GM23248 (cell line): ENCODE measurements around the gene XPO6. TPM values are rescaled to one million over a fixed set of nuclear protein-coding genes. Genes with fewer than 3 reads are reported as not detected.

Experiments
- DNase-seq: peaks from one replicate; pipeline ENCODE4 v3.0.0-alpha.2; 2015
- H2AFZ ChIP-seq: fragments of 200-600 bp; sonication (generic); 2 replicates; pipeline ENCODE4 v1.6.1; 2016; ENCODE audit warnings: antibody characterized with exemption
- H3F3A ChIP-seq: fragments of 200-600 bp; sonication (generic); 2 replicates; pipeline ENCODE4 v1.6.1; 2016; ENCODE audit warnings: mild to moderate bottlenecking, antibody characterized with exemption, mixed run types; ENCODE audit not compliant: insufficient read depth
- H3K27ac ChIP-seq: fragments of 200-600 bp; sonication (generic); 2 replicates; pipeline ENCODE4 v1.5.1; 2016; ENCODE audit warnings: mild to moderate bottlenecking
- H3K27me3 ChIP-seq: fragments of 200-600 bp; sonication (generic); replicated peaks from 2 replicates; pipeline ENCODE4 v1.6.1; 2016; ENCODE audit warnings: mild to moderate bottlenecking; ENCODE audit not compliant: insufficient read depth
- H3K36me3 ChIP-seq: fragments of 200-600 bp; sonication (generic); 2 replicates; pipeline ENCODE4 v1.6.1; 2016; ENCODE audit warnings: low read depth, mild to moderate bottlenecking
- H3K4me1 ChIP-seq: fragments of 200-600 bp; sonication (generic); 2 replicates; pipeline ENCODE4 v1.6.1; 2016; ENCODE audit warnings: mild to moderate bottlenecking; ENCODE audit not compliant: insufficient read depth
- H3K4me2 ChIP-seq: fragments of 200-600 bp; sonication (generic); one replicate; pipeline ENCODE4 v1.6.1; 2016; ENCODE audit warnings: mild to moderate bottlenecking; ENCODE audit not compliant: unreplicated experiment
- H3K4me3 ChIP-seq: fragments of 200-600 bp; sonication (generic); 2 replicates; pipeline ENCODE4 v1.5.1; 2016; ENCODE audit warnings: mild to moderate bottlenecking
- H3K79me2 ChIP-seq: fragments of 200-600 bp; sonication (generic); 2 replicates; pipeline ENCODE4 v1.6.1; 2016; ENCODE audit warnings: mild to moderate bottlenecking; ENCODE audit not compliant: insufficient read depth
- H3K9ac ChIP-seq: fragments of 200-600 bp; sonication (generic); 2 replicates; pipeline ENCODE4 v1.6.1; 2016; ENCODE audit warnings: mild to moderate bottlenecking
- H3K9me2 ChIP-seq: fragments of 200-600 bp; sonication (generic); 2 replicates; pipeline ENCODE4 v1.6.1; 2016; ENCODE audit warnings: mixed run types, mild to moderate bottlenecking, moderate library complexity; ENCODE audit not compliant: insufficient read depth
- H3K9me3 ChIP-seq: fragments of 200-600 bp; sonication (generic); one replicate; pipeline ENCODE4 v1.6.1; 2017; ENCODE audit warnings: low read depth
- H4K20me1 ChIP-seq: fragments of 200-600 bp; sonication (generic); 2 replicates; pipeline ENCODE4 v1.6.0; 2016; ENCODE audit not compliant: insufficient read depth
- EZH2 ChIP-seq: fragments of 200-600 bp; sonication (generic); IDR thresholded peaks from 2 replicates; pipeline ENCODE4 v1.6.1; 2018; ENCODE audit warnings: antibody characterized with exemption, mild to moderate bottlenecking; ENCODE audit not compliant: insufficient read depth, poor library complexity, severe bottlenecking
- EZH2phosphoT487 ChIP-seq: fragments of 200-600 bp; sonication (generic); IDR thresholded peaks from 2 replicates; pipeline ENCODE4 v1.6.1; 2018; ENCODE audit warnings: antibody characterized with exemption, moderate library complexity, mild to moderate bottlenecking, low read depth; ENCODE audit not compliant: insufficient read depth
- WGBS, 2 experiments: methylation state at CpG; one replicate each; pipeline ENCODE4 v1.1.6; 2015 to 2017; ENCODE audit warnings: low lambda C conversion rate in 2 of 2, low coverage in 1 of 2; ENCODE audit errors: missing lambda C conversion rate in 2 of 2; 5-methylcytosine and 5-hydroxymethylcytosine counted together
- in situ Hi-C: fragments of 300-500 bp; cut with MboI; formaldehyde crosslinking; loops from 2 replicates; pipeline ENCODE4 v1.15.0; 2020
- polyA plus RNA-seq: library from polyadenylated mRNA; unstranded; fragments of >200 nt; fragmentation: Nextera tagmentation; extraction: Ambion mirVana; gene quantifications from 2 replicates; pipeline ENCODE4 v1.2.1, GENCODE V29; 2016
- total RNA-seq: library from RNA; depleted of rRNA; stranded (reverse); fragments of >200 nt; shearing (Covaris generic); gene quantifications from 2 replicates; pipeline ENCODE4 v1.2.3, GENCODE V29; 2014

XPO6 gene
- total and polyA plus RNA-seq, 2 experiments from 2014 or later = 50.7 to 118 TPM

DNA sequence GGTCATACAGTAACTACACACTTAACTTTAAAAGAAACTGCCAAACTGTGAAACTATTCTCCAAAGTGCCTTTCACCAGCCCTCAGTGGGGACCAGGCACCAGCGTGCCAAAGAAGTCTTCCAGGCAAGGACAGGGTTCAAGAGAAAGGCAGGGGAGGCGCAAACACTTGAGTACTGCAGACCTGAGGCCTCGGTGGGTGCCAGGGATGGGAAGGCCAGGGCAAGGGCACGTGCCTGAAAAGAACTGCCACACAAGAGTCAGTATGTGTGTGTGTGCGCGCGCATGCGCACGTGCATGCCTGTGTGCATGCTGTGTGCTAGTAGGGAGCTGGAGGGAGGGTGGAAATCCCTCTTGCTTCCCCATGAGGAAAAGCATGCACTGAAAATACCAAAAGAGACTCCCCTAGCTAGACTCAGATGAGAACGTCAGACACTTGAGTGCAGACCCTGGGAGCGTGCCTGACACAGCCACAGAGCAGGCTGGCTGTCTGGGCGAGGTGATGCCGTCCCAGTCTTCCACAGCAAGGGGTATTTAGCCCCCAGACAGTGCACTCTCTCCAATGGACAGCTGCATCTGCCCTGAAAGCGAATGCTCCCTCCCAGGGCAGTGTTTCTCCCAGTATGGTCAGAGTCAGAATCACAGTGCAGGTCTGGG is 108.1 kb downstream of the XPO6 start:
- H2AFZ ChIP-seq = no peak overlapping the region
- no peak overlapping the region for H3K9ac ChIP-seq
- no peaks in the 10 kb centered on the region for H3K27me3 ChIP-seq
- H3K4me3 ChIP-seq = no peak overlapping the region
- no peaks in the 10 kb centered on the region for H4K20me1 ChIP-seq
- H3K9me3 ChIP-seq = no peaks in the 10 kb centered on the region
- no peaks in the 10 kb centered on the region for H3K9me2 ChIP-seq
- no peaks in the 10 kb centered on the region for H3F3A ChIP-seq
- 93% methylated on average over 14 of the region's 14 CpGs for WGBS, 2 experiments
- in situ Hi-C loops = no loop called here
- TF ChIP-seq EZH2 = no peak
- TF ChIP-seq EZH2phosphoT487 = no peak
- DNase-seq = no peak
- H3K4me1 ChIP-seq = no peaks in the 10 kb centered on the region
- H3K27ac ChIP-seq = no peak overlapping the region
- H3K79me2 ChIP-seq = peaks cover 7% of the 10 kb centered on the region
- peaks cover 43% of the 10 kb centered on the region; the same call in 1 of the 2 replicates for H3K36me3 ChIP-seq
- no peak overlapping the region for H3K4me2 ChIP-seq

DNA sequence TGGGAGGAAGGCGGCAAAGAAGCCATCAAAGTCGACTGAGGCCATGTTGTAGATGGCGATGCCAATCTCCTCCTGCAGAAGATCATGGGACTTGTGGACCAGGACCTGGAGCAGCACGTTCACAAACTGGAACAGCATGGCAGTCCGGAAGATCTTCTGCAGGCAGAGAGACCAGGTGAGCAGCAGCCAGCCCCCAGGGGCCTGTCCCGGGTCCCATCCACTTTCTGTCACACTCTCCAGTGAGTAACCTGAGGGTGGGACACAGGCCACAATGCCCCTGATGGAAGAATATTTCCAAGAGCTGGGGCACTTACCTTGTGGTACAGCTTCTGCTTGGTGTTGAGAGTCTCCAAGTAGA is 110.3 kb downstream of the XPO6 start:
- H4K20me1 ChIP-seq = no peaks in the 10 kb centered on the region
- H3K4me2 ChIP-seq = no peak overlapping the region
- no peak for DNase-seq
- no peaks in the 10 kb centered on the region for H3K27me3 ChIP-seq
- H3K4me3 ChIP-seq = no peak overlapping the region
- no peaks in the 10 kb centered on the region for H3F3A ChIP-seq
- no peaks in the 10 kb centered on the region for H3K9me2 ChIP-seq
- TF ChIP-seq EZH2 (no peak), EZH2phosphoT487 (no peak)
- H2AFZ ChIP-seq = no peak overlapping the region
- peaks cover 9% of the 10 kb centered on the region for H3K79me2 ChIP-seq
- H3K9ac ChIP-seq = no peak overlapping the region
- in situ Hi-C loops = no loop called here
- 82 to 86% methylated on average over 6 of the region's 6 CpGs for WGBS, 2 experiments
- no peaks in the 10 kb centered on the region for H3K4me1 ChIP-seq
- no peaks in the 10 kb centered on the region for H3K9me3 ChIP-seq
- H3K27ac ChIP-seq = no peak overlapping the region
- peaks cover 30% of the 10 kb centered on the region; the same call in 1 of the 2 replicates for H3K36me3 ChIP-seq

DNA sequence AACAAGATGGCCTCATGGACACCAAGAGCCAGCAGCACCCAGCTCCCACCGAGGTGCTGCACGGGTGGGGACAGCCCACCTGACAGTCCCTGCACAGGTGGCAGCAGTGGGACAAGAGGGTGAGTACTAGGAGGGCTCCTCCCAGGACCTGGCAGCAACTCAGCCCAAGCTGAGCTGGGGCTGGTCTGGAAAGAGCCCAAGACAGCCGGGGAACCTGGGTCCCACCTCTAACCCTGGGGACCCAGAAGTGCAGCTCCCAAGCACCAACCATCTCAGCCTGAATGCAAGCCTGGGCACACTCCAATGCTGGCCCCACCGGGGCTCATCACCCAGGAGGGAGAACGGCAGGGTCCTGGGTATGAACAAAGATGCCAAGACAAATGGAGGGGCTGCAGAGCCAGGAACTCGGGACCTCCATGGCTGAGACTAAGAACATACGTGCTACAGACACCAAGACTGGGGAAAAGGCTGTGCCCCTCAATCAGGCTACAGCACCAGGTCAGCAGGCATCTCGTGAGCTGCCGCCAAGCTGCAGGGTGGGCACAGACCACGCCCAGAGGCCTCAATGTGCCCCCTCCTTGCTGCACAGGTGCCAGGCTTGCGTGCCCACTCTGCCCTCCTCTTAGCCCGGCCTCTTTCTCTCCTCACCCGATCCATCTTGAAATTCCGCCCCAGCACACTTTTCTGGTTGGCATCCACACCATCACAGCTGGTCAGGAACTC is 110.8 kb downstream of the XPO6 start:
- Histone ChIP-seq H3K36me3 (peaks cover 24% of the 10 kb centered on the region; the same call in 1 of the 2 replicates), H3K27me3 (no peaks in the 10 kb centered on the region), H3K9me3 (no peaks in the 10 kb centered on the region), H3K4me1 (no peaks in the 10 kb centered on the region), H3F3A (no peaks in the 10 kb centered on the region), H3K9ac (no peak overlapping the region), H3K4me3 (no peak overlapping the region), H3K79me2 (peaks cover 9% of the 10 kb centered on the region), H3K27ac (no peak overlapping the region), H4K20me1 (no peaks in the 10 kb centered on the region), H2AFZ (no peak overlapping the region), H3K4me2 (no peak overlapping the region), H3K9me2 (no peaks in the 10 kb centered on the region)
- no peak for DNase-seq
- TF ChIP-seq EZH2phosphoT487 (no peak), EZH2 (no peak)
- in situ Hi-C loops = no loop called here
- WGBS, 2 experiments = 93 to 96% methylated on average over 13 to 14 of the region's 14 CpGs

DNA sequence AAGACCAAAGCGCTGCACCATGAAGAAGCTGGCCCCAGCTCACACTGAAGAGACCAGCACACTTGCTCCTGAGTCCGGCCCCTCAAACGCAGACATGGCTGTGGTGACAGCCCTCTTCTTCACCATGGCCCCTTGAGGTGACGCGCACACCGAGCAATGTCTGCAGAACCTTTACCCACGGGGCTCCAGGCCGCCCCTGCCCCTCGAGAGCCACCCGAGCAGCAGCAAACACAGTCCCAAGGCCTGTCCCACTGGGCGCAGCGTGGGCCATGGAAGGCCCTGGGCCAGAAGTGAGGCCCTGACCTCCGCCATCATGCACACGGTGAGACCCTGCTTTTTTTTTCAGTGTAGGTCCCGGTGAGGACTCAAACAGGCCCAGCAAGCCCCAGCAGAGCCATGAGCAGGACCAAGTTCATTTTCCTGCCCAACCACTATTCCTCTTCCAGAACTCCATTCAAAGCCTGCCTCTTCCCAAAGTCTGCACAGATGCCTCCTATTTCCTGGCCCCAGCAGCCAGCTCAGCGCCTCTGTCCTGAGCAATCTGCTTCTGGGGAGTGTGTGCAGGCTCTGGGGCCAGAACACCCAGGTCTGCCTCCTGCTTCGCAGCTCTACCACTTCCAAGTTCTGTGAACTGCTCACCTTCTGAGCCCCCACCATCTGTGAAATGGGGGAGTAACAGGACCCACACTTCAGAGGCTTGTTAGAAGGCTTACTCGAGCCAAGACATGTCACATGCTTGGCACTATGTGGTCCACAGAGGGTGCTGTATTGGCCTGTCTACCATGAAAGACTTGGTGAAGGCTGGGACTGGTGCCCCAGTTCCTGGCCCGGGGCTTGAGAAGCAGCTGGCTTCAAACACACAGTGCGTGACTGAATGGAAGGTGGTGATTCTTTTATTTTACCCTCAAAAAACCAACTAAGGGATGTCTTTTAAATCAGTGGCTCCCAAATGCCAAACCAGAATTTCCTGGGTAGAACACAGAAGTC is 112.5 kb downstream of the XPO6 start:
- H3K4me2 ChIP-seq = no peak overlapping the region
- H2AFZ ChIP-seq = no peak overlapping the region
- no peaks in the 10 kb centered on the region for H3F3A ChIP-seq
- peaks cover 14% of the 10 kb centered on the region; the same call in 1 of the 2 replicates for H3K36me3 ChIP-seq
- no peak for DNase-seq
- no peaks in the 10 kb centered on the region for H3K4me1 ChIP-seq
- H3K4me3 ChIP-seq = no peak overlapping the region
- H3K27me3 ChIP-seq = no peaks in the 10 kb centered on the region
- no peak overlapping the region for H3K27ac ChIP-seq
- in situ Hi-C loops = no loop called here
- 93 to 94% methylated on average over 17 to 20 of the region's 20 CpGs for WGBS, 2 experiments
- H3K9me2 ChIP-seq = no peaks in the 10 kb centered on the region
- H3K9me3 ChIP-seq = no peaks in the 10 kb centered on the region
- TF ChIP-seq EZH2 (no peak), EZH2phosphoT487 (no peak)
- no peak overlapping the region for H3K9ac ChIP-seq
- no peaks in the 10 kb centered on the region for H4K20me1 ChIP-seq
- peaks cover 9% of the 10 kb centered on the region for H3K79me2 ChIP-seq
